GM19099 (cell line): ENCODE results near the gene TIMP2.

Source experiments
- POLR2A ChIP-seq: IDR thresholded peaks from 3 replicates; pipeline ENCODE4 v1.6.1; 2011; ENCODE audit warnings: low read depth; ENCODE audit not compliant: insufficient read length; ENCODE audit errors: extremely low read depth

Gene TIMP2

GRCh38 chr17:78878871-78879527, 46.2 kb downstream of the TIMP2 start:
- TF ChIP-seq POLR2A, result no peak

- TF ChIP-seq POLR2A, result no peak
Measured at GRCh38 chr17:78878261-78878660, 46.9 kb downstream of the TIMP2 start.

GRCh38 chr17:78876094-78876597, 49.0 kb downstream of the TIMP2 start:
- no peak for TF ChIP-seq POLR2A

GRCh38 chr17:78875363-78876093, 49.7 kb downstream of the TIMP2 start:
- TF ChIP-seq POLR2A, result no peak

- no peak for TF ChIP-seq POLR2A
Measured at GRCh38 chr17:78873519-78874340, 51.5 kb downstream of the TIMP2 start.

GRCh38 chr17:78872486-78872885, 52.7 kb downstream of the TIMP2 start:
- no peak for TF ChIP-seq POLR2A

GRCh38 chr17:78870621-78871020, 54.6 kb downstream of the TIMP2 start:
- no peak for TF ChIP-seq POLR2A

- no peak for TF ChIP-seq POLR2A
Measured at GRCh38 chr17:78868391-78868790, 56.8 kb downstream of the TIMP2 start.

GRCh38 chr17:78865682-78866390, 59.4 kb downstream of the TIMP2 start:
- no peak for TF ChIP-seq POLR2A

GRCh38 chr17:78864117-78864516, 61.1 kb downstream of the TIMP2 start:
- no peak for TF ChIP-seq POLR2A

- TF ChIP-seq POLR2A, result no peak
Measured at GRCh38 chr17:78862073-78863023, 62.8 kb downstream of the TIMP2 start.

GRCh38 chr17:78861229-78861628, 64.0 kb downstream of the TIMP2 start:
- no peak for TF ChIP-seq POLR2A

GRCh38 chr17:78859051-78859450, 66.1 kb downstream of the TIMP2 start:
- TF ChIP-seq POLR2A, result no peak

GRCh38 chr17:78857266-78857665, 67.9 kb downstream of the TIMP2 start:
- no peak for TF ChIP-seq POLR2A
